Pulmonary artery endothelial cell (primary cell): ENCODE measurements around the gene CLIC4. TPM values are rescaled to one million over a fixed set of nuclear protein-coding genes. Genes with fewer than 3 reads are reported as not detected.

Experiments used
- DNase-seq: peaks from one replicate; pipeline ENCODE4 v3.0.0-alpha.2; 2011; ENCODE audit warnings: low read depth, low spot score
- total RNA-seq: library from RNA; depleted of rRNA; stranded (reverse); fragments of >200 nt; gene quantifications from 2 replicates; pipeline ENCODE4 v1.2.3, GENCODE V29; 2014

CLIC4 gene
- total RNA-seq, 1 donor from 2014 or later: 394 TPM

DNA sequence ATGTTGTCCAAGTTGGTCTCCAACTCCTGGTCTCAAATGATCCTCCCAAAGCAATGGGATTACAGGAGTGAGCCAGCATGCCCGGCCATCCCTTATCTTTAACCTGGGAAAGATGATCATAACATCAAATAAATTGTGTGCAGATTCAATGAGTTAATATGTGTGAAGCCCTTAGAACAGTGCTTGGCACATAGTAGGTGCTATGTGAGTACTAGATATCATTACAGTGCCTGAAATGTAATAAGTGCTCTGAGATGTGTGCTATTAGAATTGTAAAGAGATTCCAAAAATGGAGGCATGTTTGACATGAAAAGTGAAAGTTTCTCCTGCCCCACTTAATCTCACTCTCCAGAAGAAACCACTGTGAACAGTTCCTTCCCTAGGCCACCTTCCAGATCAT is 113.0 kb downstream of the CLIC4 start:
- no peak for DNase-seq

DNA sequence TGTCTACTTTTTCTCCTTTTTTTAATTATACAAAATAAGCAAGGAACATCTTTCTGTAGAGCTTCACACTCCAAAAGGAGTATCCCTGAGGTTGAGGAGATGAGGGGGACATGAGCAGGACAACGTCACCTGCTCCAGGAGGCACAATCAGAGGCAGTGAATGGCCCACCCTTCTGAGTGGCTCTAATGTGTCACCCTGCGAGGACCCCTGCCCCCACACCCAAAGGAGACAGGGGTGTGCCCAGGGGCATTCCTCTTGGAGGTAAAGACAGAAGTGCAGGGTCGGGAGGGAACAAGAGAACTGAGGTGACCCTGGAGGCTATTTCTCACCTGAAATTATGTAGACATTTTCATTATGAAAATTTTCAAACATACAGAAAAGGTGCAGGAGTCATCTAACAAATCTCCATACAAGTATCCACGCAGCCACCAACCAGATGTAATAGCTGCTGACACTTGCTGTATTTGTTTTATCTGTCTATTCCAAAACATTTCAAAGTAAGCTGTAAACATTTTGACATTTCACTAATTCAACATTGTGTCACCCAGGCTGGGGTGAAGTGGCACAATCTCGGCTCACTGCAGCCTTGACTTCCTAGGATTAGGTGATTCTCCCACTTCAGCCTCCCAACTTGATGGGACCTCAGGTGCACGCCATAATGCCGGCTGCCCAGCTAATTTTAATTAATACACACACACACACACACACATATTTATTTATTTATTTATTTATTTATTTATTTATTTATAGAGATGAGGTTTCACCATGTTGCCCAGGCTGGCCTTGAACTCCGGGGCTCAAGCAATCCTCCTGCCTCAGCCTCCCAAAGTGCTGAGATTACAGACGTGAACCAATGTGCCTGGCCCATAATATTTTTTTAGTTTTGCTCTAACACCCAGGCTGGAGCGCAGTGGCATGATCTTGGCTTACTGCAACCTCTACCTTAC is 114.1 kb downstream of the CLIC4 start:
- no peak for DNase-seq

DNA sequence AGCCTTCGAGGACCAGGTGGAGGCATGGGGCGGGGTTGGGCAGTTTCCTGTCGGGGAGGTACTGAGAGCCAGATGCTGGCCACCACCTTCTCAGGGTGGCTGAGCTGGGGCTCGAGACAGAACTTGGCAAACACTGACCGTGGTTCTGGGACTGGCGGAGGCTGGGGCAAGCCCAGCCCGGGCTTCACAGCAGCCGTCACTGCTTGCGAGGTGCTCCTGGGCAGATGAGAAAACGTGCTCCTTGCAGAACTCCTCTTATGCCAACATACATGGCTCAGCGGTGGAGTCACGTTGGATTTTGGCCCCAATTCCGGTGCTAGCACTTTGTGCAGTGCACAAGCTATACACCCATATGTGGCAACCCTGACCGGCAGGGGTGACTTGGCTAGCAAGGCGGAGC is 115.6 kb downstream of the CLIC4 start:
- no peak for DNase-seq

DNA sequence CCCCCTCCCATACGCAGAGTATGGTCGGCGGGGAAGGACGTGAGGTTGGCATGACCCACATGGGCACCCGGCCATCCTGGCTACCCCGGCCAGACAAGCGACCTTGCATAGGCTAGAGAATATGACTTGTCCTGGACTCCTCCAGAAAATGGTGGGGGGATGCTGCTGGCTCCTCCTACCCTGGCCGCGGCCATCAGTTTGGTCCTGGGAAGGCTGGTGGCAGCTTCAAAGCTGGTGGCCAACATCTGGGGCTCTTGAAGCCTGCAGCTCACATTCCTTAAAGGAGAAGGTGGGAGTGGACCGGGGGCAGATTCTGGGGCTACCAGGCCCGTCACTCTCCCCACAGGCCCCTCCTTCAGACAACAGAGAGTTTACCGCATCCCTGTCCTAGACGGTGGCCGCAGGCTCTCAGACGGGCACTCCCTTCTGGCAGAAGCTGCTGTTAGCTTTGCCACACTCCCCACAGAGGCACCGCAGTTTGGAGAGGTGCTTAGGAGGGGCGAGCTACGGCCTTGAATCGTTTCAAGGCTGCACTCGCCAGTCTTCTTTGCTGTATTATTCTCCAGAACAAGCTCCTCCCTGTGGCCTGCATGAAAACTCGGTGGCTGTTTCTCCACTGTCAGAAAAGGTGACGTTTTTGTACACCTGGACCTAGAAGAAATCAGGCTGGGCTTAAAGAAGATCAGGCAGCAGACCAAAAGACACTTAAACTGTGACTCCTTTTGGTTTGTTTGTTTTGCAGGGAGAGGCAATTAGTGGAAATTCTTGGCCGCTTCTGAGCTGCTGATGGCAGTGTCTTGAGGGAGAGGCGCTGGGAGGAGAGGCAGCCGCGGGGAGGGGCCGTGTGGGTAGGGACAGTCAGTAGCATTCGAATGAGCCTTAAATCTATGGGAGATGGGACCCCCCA is 116.8 kb downstream of the CLIC4 start:
- DNase-seq: no peak

DNA sequence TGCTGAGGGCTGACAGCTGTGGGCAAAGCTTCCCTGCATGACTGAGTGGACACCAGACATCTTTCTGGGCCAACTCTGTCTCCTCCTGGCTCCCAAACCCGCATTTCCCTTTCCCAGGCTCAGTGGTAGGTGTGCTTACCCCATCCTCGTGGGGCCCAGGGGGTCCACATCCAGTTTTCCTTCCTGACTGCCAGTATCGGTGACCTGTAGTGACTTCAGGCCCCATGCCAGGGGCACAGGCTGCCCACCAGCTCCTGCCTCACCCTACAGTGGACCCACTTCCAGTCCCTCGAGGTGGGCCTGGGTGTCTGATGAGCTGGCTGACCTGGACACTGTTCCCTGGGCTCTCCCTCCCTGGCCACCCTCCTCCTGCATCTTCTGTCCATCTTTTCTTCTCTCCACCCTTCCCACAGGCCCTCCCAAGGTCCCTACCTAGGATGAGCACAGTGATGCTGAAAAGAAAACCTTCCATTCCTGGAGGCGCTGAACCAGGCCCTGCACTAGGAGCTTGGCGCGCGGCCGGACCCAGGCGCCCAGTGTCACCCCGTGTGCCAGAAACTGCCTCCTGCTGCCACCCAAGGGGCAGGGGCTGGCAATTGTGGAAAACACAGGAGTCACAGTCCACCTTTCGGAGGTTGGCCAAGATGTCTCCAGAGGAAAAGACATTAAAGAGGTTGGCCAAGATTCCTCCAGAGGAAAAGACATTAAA is 117.7 kb downstream of the CLIC4 start:
- DNase-seq: no peak

DNA sequence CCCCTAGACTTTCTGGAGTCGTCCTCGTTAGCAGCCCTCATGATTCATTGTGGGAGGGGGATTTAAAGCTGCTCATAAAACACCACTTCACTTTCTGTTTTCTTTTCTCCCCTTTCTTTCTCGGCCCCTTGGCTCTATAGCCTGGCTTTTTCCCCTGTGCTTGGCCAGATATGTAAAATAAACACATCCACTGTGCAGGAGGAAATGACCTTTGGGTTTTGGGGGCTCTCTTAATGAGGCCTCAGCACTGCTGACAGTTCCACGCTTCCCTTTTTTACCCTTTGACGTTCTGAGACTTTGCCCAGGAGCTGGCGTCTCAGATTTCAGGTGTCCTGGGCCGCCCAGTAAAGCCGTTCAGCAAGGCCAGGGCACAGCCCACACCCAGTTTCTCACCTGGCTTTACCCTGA is 119.1 kb downstream of the CLIC4 start:
- DNase-seq: no peak

DNA sequence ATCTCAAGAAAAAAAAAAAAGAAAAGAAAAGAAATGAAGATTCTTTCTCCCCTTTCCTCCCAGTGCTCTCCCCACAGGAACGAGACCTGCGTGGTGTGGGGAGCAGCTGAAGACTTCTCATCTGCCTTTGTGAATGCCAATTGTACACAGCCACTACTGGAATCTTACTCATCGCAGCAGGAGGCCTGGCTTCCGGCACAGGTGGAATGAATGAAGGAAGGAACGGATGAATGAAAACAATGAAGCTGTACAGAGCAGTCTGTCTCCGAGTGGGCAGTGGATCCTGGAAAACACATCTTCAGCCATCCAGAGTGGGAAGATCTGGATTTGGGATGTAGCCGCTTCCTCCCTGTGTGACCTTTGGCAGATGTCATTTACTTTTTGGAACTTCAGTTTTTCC is 119.9 kb downstream of the CLIC4 start:
- DNase-seq: no peak

DNA sequence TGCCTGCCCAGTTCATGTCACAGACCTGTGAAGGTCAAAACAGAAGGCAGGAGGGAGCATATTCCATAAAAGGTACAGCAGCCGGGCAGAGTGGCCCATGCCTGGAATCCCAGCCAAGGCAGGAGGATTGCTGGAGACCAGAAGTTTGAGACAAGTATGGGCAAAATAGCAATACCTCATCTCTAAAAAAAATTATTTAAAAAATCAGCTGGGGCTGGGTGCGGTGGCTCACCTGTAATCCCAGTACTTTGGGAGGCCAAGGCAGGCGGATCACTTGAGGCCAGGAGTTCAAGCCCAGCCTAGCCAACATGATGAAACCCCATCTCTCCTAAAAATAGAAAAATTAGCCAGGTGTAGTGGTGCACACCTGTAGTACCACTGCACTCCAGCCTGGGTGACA is 120.3 kb downstream of the CLIC4 start:
- no peak for DNase-seq

DNA sequence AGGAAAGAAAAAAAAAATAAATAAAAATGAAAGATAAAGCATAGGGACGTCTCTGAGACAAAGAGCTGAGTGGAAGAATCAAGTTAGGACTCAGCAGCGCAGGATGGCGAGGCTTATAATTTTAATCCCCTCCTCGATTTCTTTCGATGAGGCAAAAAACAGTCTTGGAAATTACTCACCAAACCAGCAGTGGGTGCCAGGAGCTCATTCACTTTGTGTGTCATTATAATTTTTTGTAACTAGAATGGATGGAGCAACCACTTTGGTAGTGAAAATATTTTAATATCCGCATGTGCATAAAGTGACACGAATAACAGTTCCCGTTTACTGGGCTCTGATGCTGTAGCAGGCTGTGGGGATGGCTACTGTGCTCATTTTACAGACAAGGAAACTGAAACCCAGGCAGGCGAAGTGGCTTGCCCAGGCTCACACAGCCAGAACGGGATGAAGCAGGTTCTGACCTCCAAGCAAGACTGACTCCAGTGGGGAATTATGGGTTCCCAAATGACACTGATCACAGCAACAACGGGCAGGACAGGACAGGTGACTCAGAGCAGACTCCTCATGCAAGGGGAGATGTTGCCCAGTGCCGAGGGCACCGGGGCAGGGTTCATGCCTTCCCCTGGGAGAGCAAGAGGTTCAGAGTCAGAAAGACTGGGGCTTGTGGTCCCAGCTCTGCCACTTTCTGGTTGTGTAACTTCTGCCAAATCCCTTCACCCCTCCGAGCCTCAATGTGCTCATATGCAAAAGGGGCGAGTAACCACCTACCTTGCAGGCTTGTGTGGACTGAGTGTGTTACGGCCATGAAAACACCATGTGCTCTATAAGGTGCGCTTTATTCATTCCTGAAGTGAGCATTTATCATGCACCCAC is 121.2 kb downstream of the CLIC4 start:
- DNase-seq: no peak

DNA sequence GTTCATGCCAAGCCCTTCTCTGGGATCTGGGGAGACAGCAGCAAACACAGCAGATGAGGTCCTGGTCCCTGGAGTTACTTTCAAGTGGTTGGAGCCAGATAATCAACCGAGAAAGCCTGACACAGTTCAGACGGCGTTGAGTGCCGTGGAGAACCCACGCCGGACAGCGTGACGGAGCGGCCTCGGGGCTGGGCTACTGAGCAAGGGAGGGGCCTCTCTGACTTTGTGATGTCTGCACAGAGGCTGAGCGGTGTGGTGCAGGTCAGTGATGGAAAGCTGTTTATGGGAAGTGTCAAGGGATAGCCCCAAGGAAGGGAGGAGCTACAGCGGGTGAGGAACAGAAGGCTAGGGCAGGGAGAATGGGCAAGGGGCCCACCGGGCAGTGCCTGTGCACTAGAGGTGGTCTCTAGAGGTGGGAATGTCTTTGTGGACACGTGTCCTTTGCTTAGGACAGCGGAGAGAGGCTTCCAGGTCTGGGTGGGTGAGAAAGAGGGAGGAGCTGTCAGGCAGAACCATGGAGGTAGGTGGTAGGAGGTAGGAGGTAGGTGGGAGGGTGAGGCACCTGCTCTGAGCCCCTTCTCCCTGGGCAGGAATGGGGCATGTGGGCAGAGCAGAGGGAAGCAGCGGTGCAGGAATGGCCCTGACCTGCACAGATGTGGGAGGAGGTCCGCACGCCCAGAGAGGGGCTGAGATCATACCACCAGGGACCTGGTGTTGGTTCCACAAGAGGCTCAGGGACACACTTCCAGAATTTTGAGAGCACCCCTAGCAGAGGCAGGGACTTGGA is 122.0 kb downstream of the CLIC4 start:
- no peak for DNase-seq

DNA sequence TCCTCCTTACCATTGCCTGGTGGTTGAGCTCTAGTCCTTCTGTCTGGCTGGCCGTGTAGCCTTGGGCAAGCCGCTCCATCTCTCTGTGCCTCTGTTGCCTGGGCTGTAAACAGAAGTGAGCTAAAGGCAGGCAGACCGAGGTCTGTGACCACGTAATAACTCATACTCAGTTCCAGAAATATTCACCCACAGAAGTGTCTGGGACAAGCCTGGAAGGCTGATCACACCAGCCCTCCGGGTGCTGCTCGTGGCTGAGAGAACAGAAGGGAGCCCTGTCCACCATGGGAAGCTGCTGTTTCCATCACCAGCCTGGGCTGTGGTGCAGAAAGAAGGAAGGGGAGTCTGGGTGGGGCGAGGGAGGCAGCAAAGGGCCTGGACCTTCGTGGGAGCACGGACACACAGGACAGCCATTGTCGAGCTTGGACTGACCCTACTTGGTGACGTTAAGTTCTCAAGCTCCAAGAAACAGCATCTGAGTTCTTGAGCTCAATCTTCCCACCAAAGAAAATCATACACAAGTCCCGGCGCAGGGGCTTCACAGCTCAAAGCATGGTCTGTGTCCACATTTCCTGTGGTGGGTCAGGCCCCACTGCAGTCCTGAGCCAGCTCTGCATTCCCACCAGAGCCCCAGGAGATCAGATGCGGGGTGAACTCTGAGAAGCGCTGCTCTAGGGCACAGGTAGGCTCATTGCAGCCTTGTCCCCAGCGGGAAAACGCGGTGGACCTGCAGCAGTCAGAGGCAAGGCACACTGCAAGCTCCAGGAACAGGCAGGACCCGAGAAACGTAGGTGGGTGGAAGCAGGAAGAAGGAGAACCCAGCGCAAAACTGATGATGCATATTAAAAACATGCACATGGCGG is 123.0 kb downstream of the CLIC4 start:
- DNase-seq: no peak

DNA sequence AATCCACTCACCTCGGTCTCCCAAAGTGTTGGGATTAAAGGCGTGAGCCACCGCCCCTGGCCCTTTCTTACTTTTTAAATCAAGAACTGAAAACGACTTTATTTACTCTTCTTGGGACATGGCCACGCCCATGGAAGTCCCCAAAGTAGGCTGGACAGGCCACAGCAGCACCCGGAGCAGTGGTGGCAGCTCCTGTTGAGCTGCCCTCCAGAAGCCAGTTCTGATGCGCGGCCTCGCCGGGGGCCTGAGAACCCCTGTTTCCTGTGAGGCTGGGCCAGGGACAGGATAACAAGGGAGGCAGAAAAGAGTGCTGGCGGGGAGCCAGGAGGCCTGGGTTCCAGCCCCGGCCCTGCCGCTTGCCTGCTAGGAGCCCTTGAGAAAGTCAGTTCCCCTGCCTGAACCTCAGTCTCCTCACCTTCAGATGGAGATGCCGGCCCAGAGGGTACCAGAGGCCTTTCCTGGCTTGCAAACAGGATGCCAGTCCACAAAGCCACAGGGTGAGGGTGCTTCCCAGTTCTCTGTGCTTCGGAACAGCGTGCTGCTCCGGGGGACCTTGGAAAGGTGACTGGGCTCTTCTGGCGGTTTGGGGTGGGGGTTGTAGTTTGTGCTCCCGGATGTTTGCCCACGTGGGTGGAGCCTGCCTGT is 125.4 kb downstream of the CLIC4 start:
- DNase-seq: no peak

DNA sequence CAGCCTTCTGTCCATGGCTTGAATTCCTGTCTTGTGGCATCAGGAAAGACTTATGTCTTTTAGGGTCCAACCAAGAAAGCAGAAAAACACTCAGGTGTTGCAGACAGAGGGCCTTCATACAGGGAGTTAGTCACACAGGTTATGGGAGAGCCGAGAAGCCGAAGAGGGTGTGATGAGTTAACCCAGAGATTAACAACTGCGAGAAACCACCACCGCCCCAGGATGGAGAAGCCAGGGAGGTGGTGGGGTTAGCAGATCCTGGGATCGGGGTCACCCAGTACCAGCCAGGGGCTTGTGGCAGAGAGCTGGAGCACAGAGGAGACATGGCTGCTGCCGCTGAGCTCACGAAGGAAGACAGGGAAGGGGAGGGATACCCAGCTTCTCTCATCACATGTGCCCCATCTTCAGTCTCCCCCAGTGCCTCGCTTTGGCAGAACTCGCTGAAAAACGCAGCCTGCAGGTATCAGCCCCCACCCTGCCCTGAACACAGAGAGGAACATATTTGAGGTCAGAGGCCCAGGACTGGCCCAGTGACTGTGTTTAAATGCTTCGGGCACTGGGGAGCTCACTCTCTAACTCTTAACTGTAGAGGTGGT is 126.2 kb downstream of the CLIC4 start:
- no peak for DNase-seq

DNA sequence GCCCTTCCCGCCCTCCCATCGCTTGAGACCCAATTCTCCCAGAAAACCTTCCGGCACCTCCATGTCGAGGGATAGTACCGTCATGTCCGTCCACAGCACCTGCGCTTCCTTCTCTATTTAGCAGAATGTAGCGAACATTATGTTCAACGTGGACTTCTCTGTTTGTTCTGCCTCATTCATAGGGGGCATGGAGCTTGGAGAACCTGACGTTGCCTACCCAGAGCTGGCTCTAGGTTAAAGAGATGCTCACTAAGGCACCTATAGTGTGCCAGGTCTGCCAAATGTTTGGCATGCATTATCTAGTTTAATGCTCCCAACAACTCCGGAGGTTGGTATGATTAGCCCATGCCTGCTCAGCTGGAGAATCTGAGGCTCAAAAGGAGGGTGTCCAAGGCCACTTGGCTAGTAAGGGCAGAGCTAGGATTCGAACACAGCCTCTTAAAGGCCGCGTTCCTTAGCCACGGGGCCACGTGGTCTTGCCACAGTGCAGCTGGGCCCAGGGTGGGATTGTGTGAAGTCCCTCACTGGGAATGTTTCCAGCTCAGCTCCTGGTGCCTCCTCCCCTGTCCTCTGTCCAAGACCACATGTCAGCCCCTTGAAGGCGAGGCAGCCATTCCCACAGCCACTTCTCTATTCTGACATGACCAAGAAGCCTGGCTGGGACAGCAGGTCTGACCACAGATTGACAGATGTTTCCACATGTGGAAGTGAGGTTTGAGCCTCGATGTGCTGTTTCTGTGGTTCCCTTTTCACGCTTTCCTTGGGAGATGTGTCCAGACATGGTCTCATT is 127.0 kb downstream of the CLIC4 start:
- DNase-seq: no peak

DNA sequence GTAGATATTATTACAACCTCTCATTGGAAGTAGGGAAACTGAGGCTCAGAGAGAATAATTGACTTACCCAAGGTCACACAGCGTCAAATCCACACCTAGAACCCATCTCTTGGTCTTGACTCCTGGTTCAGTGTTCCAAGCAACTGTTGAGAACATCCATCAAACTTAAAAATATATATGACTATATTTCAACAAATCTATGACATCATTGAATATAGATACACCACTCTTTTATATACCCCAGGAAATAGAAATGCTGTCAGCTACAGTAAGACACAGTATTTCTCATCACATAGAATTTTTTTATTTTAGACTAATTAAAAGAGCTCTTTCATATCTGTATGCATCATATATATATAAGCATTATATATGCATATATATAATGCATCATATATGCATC is 127.9 kb downstream of the CLIC4 start:
- no peak for DNase-seq

DNA sequence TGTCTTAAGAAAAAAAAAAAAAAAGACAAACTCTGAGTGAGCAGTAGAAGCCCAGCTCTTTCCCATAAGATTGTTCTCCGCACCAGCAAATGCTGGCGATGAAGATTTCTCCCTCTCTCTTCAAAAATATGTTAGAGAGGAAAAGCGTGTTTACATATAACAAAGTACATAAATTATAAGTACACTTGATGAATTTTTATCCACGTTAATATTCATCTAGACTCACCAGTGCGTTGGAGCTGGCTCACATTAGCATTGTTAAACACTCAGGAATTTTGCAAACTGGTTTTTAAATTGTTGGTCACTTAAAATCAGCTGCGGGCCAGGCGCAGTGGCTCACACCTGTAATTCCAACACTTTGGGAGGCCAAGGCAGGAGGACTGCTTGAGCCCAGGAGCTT is 128.8 kb downstream of the CLIC4 start:
- DNase-seq: no peak

DNA sequence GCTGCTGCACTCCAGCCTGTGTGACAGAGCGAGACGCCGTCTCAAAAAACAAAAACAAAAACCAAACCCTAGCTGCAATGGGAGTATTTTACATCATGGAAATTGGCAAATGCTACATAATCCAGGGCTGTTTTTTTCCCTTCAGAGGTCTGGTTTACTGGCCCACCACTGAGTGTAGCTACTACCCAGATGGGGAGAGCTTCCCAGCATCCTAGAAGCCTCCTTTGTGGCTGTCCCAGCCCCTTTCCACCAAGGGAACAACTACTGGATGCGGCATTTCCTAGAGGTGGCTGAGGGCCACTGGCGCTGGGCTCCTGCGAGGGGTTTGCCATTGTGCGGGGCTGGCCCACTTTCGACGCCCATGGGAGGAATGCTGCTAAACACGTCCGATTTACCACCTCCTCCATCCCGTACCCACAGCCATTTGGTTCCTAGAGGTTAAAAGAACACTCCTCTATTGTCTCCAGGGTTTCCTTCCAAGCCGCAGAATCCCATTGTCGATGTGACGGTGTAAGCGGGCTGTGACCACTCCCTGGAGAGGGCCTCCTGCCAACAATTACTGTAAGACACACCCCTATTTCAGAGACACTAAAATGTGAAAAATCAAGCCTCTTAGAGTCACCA is 129.5 kb downstream of the CLIC4 start:
- no peak for DNase-seq
